Amniotic epithelial cell (primary cell): ENCODE data around the gene GRIP1.

Experiments
- DNase-seq: peaks from one replicate; pipeline ENCODE4 v3.0.0-alpha.2; 2010; ENCODE audit warnings: low read depth

The GRIP1 gene, protein sequence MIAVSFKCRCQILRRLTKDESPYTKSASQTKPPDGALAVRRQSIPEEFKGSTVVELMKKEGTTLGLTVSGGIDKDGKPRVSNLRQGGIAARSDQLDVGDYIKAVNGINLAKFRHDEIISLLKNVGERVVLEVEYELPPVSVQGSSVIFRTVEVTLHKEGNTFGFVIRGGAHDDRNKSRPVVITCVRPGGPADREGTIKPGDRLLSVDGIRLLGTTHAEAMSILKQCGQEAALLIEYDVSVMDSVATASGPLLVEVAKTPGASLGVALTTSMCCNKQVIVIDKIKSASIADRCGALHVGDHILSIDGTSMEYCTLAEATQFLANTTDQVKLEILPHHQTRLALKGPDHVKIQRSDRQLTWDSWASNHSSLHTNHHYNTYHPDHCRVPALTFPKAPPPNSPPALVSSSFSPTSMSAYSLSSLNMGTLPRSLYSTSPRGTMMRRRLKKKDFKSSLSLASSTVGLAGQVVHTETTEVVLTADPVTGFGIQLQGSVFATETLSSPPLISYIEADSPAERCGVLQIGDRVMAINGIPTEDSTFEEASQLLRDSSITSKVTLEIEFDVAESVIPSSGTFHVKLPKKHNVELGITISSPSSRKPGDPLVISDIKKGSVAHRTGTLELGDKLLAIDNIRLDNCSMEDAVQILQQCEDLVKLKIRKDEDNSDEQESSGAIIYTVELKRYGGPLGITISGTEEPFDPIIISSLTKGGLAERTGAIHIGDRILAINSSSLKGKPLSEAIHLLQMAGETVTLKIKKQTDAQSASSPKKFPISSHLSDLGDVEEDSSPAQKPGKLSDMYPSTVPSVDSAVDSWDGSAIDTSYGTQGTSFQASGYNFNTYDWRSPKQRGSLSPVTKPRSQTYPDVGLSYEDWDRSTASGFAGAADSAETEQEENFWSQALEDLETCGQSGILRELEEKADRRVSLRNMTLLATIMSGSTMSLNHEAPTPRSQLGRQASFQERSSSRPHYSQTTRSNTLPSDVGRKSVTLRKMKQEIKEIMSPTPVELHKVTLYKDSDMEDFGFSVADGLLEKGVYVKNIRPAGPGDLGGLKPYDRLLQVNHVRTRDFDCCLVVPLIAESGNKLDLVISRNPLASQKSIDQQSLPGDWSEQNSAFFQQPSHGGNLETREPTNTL

DNA sequence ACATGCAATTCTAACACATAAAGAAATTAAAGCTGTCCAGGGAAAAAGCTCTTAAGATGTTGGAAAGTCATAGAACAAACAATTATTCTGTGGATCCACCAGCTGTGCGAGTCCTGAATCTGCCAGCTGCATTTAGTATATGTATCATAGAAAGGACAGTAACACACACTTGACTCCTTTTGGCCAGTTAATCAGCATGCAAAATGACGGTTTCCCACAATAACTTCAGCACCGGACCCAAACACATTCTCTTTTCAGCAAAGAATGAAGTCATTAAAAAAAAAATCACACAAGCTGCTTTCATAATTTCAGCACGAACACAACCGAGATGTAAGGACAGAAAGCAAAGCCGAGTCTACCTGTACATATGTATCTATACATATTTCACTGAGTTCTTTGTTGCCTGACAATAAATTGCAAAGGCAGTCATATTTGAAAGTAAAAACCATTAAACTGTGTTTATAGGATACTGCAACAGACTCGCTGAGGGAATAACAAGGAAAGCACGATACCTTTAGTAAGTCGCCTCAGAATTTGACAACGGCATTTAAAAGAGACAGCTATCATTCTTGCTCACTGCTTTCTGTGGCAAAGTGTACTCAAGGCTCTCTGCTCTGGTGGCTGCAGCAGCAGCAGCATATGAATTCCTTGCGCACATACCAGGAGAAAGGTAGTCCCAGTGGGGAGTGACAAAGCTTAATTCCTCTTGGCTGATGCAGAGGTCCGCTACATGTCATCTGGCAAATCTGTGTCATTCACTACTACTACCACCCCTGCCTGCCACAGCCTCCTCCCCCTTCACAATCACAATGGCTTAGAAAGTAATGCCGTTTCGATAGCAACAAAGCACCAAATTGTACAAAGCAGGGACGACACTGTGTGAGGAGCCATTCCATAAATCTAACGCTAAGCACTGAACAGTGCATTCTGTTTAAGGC, at the start of gene GRIP1:
GRIP1 (minus strand) TSS at position 739 of the 938 bp plus-strand sequence; CDS start at position 567, 172 bp downstream.
- DNase-seq = no peak

DNA sequence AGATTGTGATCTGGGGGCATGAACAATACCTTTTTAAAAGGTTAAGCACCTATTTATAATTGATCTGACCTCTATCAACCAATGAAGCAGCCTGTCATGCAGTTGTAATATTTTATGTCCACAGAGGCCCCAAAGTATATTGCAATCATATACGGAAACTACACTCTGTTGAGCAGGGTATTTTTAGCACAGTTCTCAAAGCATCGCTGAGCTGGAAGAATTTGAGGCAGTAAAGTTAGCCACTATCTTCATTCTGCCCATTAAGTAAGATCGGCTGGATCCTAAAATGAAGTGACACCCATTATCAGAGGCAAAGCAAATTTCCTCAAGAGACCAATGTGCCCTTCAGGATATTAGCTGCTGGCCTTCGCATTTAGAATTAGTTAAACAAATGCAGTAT, 47.7 kb upstream of the GRIP1 start:
- DNase-seq = no peak

GRCh38 chr12:66725031-66725430, 46.2 kb upstream of the GRIP1 start:
- peak; percentile 12 for DNase-seq

DNA sequence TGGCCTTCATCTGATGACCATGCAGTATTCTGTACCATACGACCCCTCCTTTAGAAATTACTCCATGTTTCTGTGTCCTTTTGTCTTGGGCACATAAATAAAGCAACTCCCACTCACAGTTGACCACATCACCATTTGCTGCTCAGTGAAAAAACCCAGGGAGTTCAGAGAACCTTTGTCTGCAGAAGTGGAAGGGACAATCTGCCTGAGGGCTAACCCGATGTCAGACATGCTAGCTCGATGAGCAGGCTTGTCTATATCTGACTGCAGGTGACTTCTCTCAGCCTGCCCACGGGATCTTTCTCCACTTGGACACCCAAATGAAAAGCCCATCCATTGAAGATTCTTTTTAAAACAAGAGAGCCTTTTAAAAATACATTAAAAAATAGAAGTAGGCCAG, 45.7 kb upstream of the GRIP1 start:
- no peak for DNase-seq

GRCh38 chr12:66724026-66724425, 45.1 kb upstream of the GRIP1 start:
- no peak for DNase-seq

DNA sequence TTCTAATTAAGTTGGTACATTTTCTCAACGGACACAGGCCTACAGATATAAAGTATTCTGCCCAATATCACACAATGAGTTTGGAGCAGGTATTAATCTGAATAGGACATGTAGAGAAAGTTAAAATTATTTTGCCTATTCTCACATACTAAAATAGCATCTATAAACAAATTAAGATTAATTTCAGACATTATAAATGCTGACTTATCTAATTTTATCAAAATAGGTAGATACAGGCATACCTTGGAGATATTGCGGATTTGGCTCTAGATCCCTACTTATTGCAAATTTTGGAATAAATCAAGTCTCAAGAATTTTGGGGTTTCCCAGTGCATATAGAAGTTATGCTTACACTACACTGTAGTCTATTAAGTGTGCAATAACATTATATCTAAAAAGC, 41.0 kb upstream of the GRIP1 start:
- DNase-seq = no peak

DNA sequence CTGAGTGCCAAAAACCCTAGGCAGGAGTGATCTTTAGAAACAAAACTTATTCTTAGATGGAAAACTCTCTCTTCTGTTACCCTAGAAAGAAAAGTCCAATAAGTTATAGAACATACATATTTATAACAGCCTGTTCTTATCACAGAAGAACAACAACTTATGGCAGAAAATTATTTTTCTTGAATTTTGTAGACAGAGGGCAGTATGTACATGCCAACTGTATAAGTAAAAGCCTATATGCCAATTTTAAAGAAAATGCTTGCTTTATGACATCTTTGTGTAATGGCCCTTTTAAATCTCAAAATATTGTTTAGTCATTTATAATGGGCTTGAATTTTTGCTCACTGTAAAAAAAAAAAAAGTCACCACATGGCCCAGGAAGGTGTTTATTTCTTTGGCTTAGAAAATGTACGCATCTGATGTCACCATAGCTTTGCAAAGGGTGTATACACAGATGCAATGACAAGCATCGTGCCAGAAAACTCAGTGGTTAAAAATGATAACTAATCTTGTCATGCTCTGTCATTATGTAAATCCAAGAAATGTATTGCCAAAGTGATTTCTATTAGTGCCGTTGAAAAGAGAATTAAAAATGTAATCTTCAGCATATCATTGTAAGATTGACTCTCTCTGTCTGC, 38.3 kb upstream of the GRIP1 start:
- no peak for DNase-seq

DNA sequence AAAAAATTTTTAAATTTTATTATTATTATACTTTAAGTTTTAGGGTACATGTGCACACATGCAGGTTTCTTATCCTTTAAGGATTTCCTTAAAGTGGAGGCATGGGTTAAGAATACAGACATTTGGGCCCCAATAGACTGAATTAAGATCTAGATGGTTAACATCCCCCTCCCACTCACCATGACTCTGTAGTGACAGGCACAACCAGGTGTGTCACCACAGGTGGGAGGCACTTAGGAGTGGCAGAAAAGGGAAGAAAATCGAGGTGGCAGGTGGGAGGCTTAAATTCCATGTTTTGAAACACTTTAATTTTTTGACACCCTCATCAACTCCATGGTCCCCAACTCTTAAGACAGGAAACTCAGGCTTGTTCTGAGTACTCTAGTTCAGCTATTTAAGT, 37.6 kb upstream of the GRIP1 start:
- no peak for DNase-seq

- DNase-seq = no peak
These were observed 35.8 kb upstream of the GRIP1 start for GRCh38 chr12:66714709-66715108.

- DNase-seq = no peak
These were observed 35.1 kb upstream of the GRIP1 start for GRCh38 chr12:66713984-66714383.

- no peak for DNase-seq
These were observed 31.0 kb upstream of the GRIP1 start for GRCh38 chr12:66709893-66710292.

DNA sequence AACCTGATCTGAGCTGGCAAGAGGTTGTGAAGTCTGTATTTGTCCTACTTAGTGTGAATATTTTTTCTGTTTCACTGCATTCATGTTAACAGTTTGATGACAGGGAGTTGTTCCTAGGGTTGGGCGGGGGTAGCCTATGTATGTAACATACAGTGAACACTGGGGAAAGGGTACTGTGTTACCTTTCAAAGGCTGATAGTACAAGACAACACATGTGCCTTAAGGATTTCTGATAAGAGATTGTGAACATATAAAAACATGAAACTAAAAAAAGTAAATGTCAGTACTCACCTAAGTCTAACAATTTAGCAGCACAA, 30.5 kb upstream of the GRIP1 start:
- DNase-seq = no peak

DNA sequence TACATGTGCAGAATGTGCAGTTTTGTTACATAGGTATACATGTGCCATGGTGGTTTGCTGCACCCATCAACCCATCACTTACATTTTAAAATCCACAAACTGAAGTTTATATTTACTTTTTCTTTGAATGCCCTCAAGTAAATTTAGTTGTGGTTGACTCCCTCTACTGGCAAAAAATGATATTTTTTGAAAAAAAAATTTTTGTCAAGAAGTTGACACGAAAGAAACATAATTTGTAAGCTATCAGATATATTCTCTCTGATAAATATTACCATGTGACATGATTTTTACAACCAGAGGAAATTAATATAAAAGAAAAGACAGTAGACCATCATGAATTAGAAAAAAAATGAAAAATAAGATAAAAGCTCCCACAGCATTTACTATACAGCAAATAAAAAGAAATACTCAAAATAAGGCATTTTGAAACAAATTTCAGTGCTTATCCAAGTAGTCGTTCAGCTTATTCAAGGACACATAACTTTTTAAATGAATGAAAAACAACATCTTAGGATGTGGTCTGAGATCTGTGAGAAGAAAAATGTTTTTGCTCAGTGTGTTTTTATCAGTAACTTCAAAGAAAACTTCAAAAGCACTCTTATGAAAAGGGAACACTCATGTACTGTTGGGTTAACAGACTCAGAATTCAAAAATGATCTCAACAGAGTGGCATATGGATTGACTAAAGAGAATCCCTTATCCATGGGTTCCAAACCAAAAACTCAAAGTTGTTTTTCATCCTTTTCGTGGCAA, 30.0 kb upstream of the GRIP1 start:
- DNase-seq = peak; percentile 14

DNA sequence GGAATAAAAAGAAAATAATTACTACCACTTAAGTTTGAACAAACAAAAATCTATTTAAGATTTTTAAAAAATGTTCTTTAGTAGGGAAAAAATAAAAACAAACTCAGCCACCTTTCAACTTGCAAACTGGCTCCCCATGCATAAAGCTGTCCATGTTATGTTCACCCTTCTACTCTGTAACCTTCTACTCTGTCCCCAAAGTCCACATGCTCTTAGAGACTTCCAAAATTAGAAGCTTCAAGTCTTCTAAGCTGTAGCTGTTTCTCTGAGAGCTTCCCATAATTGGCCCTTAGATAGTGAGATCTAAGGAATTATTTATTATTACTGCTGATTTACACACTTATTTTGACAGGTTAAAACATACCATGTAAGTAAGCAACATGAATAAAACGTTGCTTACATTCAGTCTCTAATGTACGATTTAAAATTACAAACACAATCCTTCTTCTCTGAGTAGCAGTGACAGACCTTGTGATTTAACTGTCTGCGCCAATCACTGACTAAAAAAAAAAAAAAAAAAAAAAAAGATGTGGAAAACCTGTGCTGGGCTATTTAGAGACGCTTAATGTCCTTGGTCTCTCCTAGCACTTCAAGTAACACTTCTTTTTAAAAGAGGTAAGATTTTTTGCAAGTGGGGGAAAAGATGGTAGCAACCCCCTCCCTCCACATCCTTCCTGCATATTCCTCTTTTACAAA, 28.3 kb upstream of the GRIP1 start:
- no peak for DNase-seq

DNA sequence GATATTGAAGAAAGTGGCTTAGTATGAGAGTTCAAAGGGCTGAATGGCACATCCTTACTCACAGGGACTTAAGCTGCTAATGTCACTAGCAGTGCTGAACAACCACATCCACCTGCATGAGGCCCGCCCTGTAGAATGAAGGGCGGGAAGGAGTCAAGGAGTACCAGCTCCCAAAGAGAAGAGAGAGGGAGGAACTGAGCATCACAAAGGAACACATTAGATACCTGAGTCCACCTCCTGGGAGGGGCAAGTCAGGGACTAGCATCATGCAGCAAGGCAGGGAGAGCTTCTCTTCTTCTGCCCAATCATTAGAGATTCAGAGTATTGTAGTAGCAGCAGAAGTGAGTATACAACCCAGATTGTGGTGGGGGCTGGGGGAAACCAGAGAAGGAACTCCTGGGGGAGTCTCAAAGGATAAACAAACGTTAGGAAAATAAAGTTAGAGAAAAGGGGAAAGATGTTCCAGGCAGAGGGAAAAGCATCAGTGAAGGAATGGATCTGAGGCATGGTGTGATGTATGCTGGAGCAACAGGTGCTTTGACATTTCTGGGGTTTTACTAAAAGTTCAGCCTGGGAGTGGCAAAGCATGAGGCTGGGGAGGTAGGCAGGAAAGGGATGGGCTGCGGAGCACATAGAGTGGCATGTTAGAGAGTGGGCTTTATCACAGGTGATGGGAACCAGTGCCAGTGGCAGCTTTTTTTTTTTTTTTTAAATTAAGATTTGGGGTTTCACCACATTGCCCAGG, 21.0 kb upstream of the GRIP1 start:
- DNase-seq = no peak

DNA sequence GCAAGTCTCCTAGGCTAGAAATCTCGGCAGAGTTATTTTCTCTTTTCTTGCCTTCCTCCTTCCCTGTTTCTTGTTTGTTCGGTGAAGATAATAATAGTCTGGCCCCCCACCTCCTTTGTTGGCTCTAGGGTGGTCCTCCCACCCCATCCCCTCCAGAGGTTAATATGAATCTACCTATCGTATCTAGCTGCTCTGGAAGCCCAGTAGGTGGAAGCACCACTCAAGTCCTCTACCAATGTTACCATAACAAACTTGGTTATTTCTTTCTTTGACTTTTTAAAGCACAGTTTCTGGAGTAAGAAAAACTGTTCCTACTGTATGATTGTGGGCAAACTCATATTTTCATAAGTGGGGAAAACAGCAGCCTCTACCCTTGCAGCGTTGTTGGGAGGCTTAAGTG, 19.7 kb upstream of the GRIP1 start:
- DNase-seq = no peak

DNA sequence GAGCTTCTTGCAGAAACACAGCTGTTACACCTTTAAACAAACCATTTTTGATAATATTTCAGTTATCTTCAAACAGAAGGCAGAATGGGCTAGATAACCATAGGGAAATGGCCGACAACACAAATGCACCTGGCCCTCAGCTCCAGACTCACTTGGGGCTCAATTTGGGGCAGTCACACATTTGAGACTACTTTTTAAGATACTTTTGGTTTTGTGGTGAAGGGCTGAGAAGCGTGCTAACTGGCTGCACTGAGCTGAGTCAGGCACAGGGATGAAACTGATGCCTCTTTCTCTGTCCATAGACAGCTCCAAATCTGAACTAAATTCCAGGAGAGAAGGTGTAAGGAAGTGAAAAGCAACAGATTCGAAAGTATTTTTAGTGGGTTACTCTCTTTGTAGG, 18.5 kb upstream of the GRIP1 start:
- DNase-seq = no peak

- DNase-seq = no peak
These were observed 16.1 kb upstream of the GRIP1 start for GRCh38 chr12:66694666-66695613.
